GM19324 (cell line): ENCODE data around the gene APOC1.
"Not testable (repeated sequence)": the region's sequence is repeated elsewhere in the genome, so short reads cannot be mapped to it uniquely, and the experiment has no call there.

ENCODE experiments used
- ATAC-seq: cut with Tn5 transposase; IDR thresholded peaks from one replicate; pipeline ENCODE4 v1.9.1; 2021; ENCODE audit warnings: mild to moderate bottlenecking, moderate library complexity; ENCODE audit not compliant: unreplicated experiment, low FRiP score

The APOC1 gene

GRCh38 chr19:44914433-44915206, at the start of gene APOC1:
Gene APOC1, plus strand, starts transcription at chr19:44914608. Its CDS starts 284 bp downstream, at chr19:44914892.
- peak; percentile 88 for ATAC-seq

GRCh38 chr19:44865196-44865767, 49.1 kb upstream of the APOC1 start:
- ATAC-seq: no peak

GRCh38 chr19:44866664-44867063, 47.7 kb upstream of the APOC1 start:
- no peak for ATAC-seq

GRCh38 chr19:44867578-44867977, 46.8 kb upstream of the APOC1 start:
- no peak for ATAC-seq

- ATAC-seq: no peak
Measured at GRCh38 chr19:44869733-44870470, 44.5 kb upstream of the APOC1 start.

GRCh38 chr19:44871809-44872208, 42.6 kb upstream of the APOC1 start:
- no peak for ATAC-seq

- ATAC-seq: no peak
Measured at GRCh38 chr19:44872661-44873060, 41.7 kb upstream of the APOC1 start.

- ATAC-seq: no peak
Measured at GRCh38 chr19:44874317-44874716, 40.1 kb upstream of the APOC1 start.

GRCh38 chr19:44875666-44876451, 38.5 kb upstream of the APOC1 start:
- no peak for ATAC-seq

GRCh38 chr19:44876930-44877535, 37.4 kb upstream of the APOC1 start:
- ATAC-seq: no peak

GRCh38 chr19:44878120-44878865, 36.1 kb upstream of the APOC1 start:
- ATAC-seq: no peak

- no peak for ATAC-seq
Measured at GRCh38 chr19:44879309-44880065, 34.9 kb upstream of the APOC1 start.

- ATAC-seq: no peak
Measured at GRCh38 chr19:44882063-44882462, 32.3 kb upstream of the APOC1 start.

GRCh38 chr19:44882619-44883397, 31.6 kb upstream of the APOC1 start:
- ATAC-seq: not testable (repeated sequence)

- ATAC-seq: no peak
Measured at GRCh38 chr19:44883922-44884321, 30.5 kb upstream of the APOC1 start.

- no peak for ATAC-seq
Measured at GRCh38 chr19:44884566-44884965, 29.8 kb upstream of the APOC1 start.

GRCh38 chr19:44886141-44886540, 28.3 kb upstream of the APOC1 start:
- no peak for ATAC-seq

GRCh38 chr19:44887648-44888047, 26.8 kb upstream of the APOC1 start:
- ATAC-seq: no peak
